GM12878 (cell line): ENCODE data around the gene CFAP141. TPM values are rescaled to one million over a fixed set of nuclear protein-coding genes. Genes with fewer than 3 reads are reported as not detected.

ENCODE experiments used
- ATAC-seq: fragments of 200-7000 bp; cut with Tn5 transposase; 3 replicates; pipeline ENCODE4 v1.9.1; 2020; ENCODE audit warnings: mild to moderate bottlenecking, moderate library complexity
- BruUV-seq: library from RNA; stranded (reverse); fragments of 400-500 nt; replicated peaks from 2 replicates; lab custom pipeline; 2021; lab: Mats Ljungman, UMichigan
- CTCF ChIA-PET: fragments of 300-600 bp; sonication (Branson Sonifier 250); formaldehyde crosslinking; extraction: SDS; loops from one replicate; lab custom pipeline; 2021; ENCODE audit warnings: inconsistent platforms; lab: Yijun Ruan, JAX
- POLR2A ChIA-PET: fragments of 350-600 bp; formaldehyde crosslinking; extraction: SDS; loops from one replicate; lab custom pipeline; 2021; ENCODE audit warnings: inconsistent platforms; lab: Charles Lee
- RAD21 ChIA-PET: fragments of 300-600 bp; sonication (Branson Sonifier 250); formaldehyde crosslinking; loops from one replicate; lab custom pipeline; 2023; ENCODE audit warnings: antibody characterized with exemption; ENCODE audit not compliant: unreplicated experiment; lab: Charles Lee
- SMC1A ChIA-PET: fragments of 300-600 bp; sonication (Branson Sonifier 250); formaldehyde crosslinking; loops from one replicate; lab custom pipeline; 2023; ENCODE audit not compliant: unreplicated experiment, uncharacterized antibody; lab: Charles Lee
- DNase-seq: peaks from one replicate; pipeline ENCODE4 v3.0.0-alpha.2; 2011; ENCODE audit warnings: low read depth, low spot score
- FAIRE-seq: peaks from 3 replicates; lab custom pipeline; 2011; peaks lifted over from hg19 to GRCh38; lab: Jason Lieb, UNC
- H2AFZ ChIP-seq: 2 replicates; pipeline ENCODE4 v1.6.0; 2011; ENCODE audit warnings: low read depth, low read length, control low read depth; ENCODE audit not compliant: control insufficient read depth
- H3K27ac ChIP-seq: 2 replicates; pipeline ENCODE4 v1.5.1; 2011; ENCODE audit warnings: control low read depth; ENCODE audit not compliant: control insufficient read depth, insufficient read depth
- H3K27me3 ChIP-seq, 2 experiments: replicated peaks in 1 of 2; 2 replicates each; pipeline versions ENCODE4 v1.6.0 to v1.6.1; 2011; ENCODE audit warnings: low read length in 1 of 2; ENCODE audit not compliant: control insufficient read depth in 2 of 2, insufficient read depth in 2 of 2
- H3K36me3 ChIP-seq, 2 experiments: 2 replicates each; pipeline ENCODE4 v1.5.1; 2011; ENCODE audit warnings: low read length in 1 of 2; ENCODE audit not compliant: control insufficient read depth in 2 of 2, insufficient read depth in 2 of 2
- H3K4me1 ChIP-seq: 2 replicates; pipeline ENCODE4 v1.6.1; 2011; ENCODE audit warnings: mild to moderate bottlenecking, low read length, moderate library complexity, mixed read lengths; ENCODE audit not compliant: control insufficient read depth, insufficient read depth
- H3K4me2 ChIP-seq: 2 replicates; pipeline ENCODE4 v1.6.0; 2011; ENCODE audit warnings: control low read depth; ENCODE audit not compliant: control insufficient read depth, insufficient read depth
- H3K4me3 ChIP-seq: fragments of 200-600 bp; sonication (generic); 2 replicates; pipeline ENCODE4 v1.5.1; 2016
- H3K79me2 ChIP-seq: 2 replicates; pipeline ENCODE4 v1.6.0; 2011; ENCODE audit warnings: low read length; ENCODE audit not compliant: control insufficient read depth, insufficient read depth
- H3K9ac ChIP-seq: 2 replicates; pipeline ENCODE4 v1.8.0; 2011; ENCODE audit warnings: low read length, control low read depth, mixed read lengths; ENCODE audit not compliant: control insufficient read depth, insufficient read depth
- H3K9me3 ChIP-seq: replicated peaks from 3 replicates; pipeline ENCODE4 v1.5.1; 2011; ENCODE audit warnings: mild to moderate bottlenecking, low read length; ENCODE audit not compliant: control insufficient read depth, insufficient read depth
- H4K20me1 ChIP-seq: 2 replicates; pipeline ENCODE4 v1.6.0; 2011; ENCODE audit not compliant: control insufficient read depth, insufficient read depth
- CBX5 ChIP-seq: sonication (generic); IDR thresholded peaks from 2 replicates; pipeline ENCODE4 v1.6.1; 2016; ENCODE audit warnings: low read depth, moderate library complexity, mild to moderate bottlenecking, inconsistent platforms
- CHD1 ChIP-seq: IDR thresholded peaks from 2 replicates; pipeline ENCODE4 v1.6.1; 2012; ENCODE audit warnings: low read depth, low read length, improper control_type of control experiment
- EZH2 ChIP-seq: IDR thresholded peaks from 2 replicates; pipeline ENCODE4 v1.6.1; 2012; ENCODE audit warnings: low read depth, mild to moderate bottlenecking, control low read depth, inconsistent platforms, low read length, borderline replicate concordance; ENCODE audit not compliant: control insufficient read depth
- HDAC6 ChIP-seq: fragments of 200-600 bp; sonication (generic); IDR thresholded peaks from one replicate; pipeline ENCODE4 v1.8.0; 2017; ENCODE audit warnings: antibody characterized with exemption; ENCODE audit not compliant: unreplicated experiment
- MEF2A ChIP-seq: IDR thresholded peaks from 2 replicates; pipeline ENCODE4 v1.6.1; 2011; ENCODE audit warnings: low read depth, mild to moderate bottlenecking, low read length, moderate library complexity; ENCODE audit not compliant: insufficient read depth
- MYB ChIP-seq: fragments of 150-350 bp; IDR thresholded peaks from 2 replicates; pipeline ENCODE4 v1.6.1; 2014; ENCODE audit warnings: mild to moderate bottlenecking, low read depth, low read length, borderline replicate concordance
- PAX8 ChIP-seq: fragments of 450-650 bp; IDR thresholded peaks from 2 replicates; pipeline ENCODE4 v1.6.1; 2017; ENCODE audit warnings: mild to moderate bottlenecking, moderate library complexity
- POLR2A ChIP-seq: IDR thresholded peaks from 2 replicates; pipeline ENCODE4 v1.6.1; 2011; ENCODE audit warnings: low read depth, mild to moderate bottlenecking, low read length
- POLR2AphosphoS2 ChIP-seq: IDR thresholded peaks from 2 replicates; pipeline ENCODE4 v1.6.1; 2011; ENCODE audit warnings: low read depth, mild to moderate bottlenecking, low read length, improper control_type of control experiment, moderate library complexity
- RBBP5 ChIP-seq: fragments of 200-600 bp; sonication (generic); conservative IDR thresholded peaks from 2 replicates; pipeline ENCODE4 v1.6.1; 2016
- SIN3A ChIP-seq: IDR thresholded peaks from 2 replicates; pipeline ENCODE4 v1.6.1; 2012; ENCODE audit warnings: low read depth, low read length, improper control_type of control experiment
- SMAD1 ChIP-seq: fragments of 450-650 bp; IDR thresholded peaks from 2 replicates; pipeline ENCODE4 v1.6.1; 2018; ENCODE audit warnings: mild to moderate bottlenecking, low read depth; ENCODE audit not compliant: partially characterized antibody
- STAT3 ChIP-seq: IDR thresholded peaks from 2 replicates; pipeline ENCODE4 v1.6.1; 2011; ENCODE audit warnings: low read depth, low read length, improper control_type of control experiment
- TCF3 ChIP-seq: IDR thresholded peaks from 2 replicates; pipeline ENCODE4 v1.6.1; 2012; ENCODE audit warnings: low read depth, mild to moderate bottlenecking, low read length, borderline replicate concordance; ENCODE audit not compliant: insufficient read depth
- ZBED1 ChIP-seq: IDR thresholded peaks from 2 replicates; pipeline ENCODE4 v1.6.1; 2016; ENCODE audit warnings: borderline replicate concordance
- ZZZ3 ChIP-seq: IDR thresholded peaks from 2 replicates; pipeline ENCODE4 v1.6.1; 2011; ENCODE audit warnings: low read depth; ENCODE audit not compliant: control insufficient read depth, insufficient read length
- WGBS: methylation state at CpG from one replicate; pipeline ENCODE4 v1.1.6; 2016; ENCODE audit warnings: low lambda C conversion rate; ENCODE audit not compliant: insufficient replicate concordance, insufficient coverage; ENCODE audit errors: missing lambda C conversion rate; 5-methylcytosine and 5-hydroxymethylcytosine counted together
- in situ Hi-C: fragments of 300-500 bp; cut with MboI; formaldehyde crosslinking; loops from 9 replicates; pipeline ENCODE4 v1.14.3; 2018; ENCODE audit warnings: mixed read lengths
- intact Hi-C: fragments of 100-400 bp; cut with micrococcal nuclease; formaldehyde crosslinking; loops from one replicate; pipeline ENCODE4 v1.14.2; 2022; ENCODE audit not compliant: unreplicated experiment
- polyA plus RNA-seq, 11 experiments: library from polyadenylated mRNA; depleted of rRNA in 4 of 11; unstranded in 6 of 11; stranded (reverse) in 5 of 11; fragments of >200 nt; fragmentation: Nextera tagmentation in 4 of 11; fragmentation: Illumina TruSeq in 1 of 11; extraction: Ambion mirVana in 4 of 11; extraction: Trizol in 1 of 11; gene quantifications; 1 replicate in 1 of 11; 2 replicates in 10 of 11; pipeline versions ENCODE4 v1.2.1 to v1.2.3, GENCODE V29; 2011 to 2016; ENCODE audit warnings: inconsistent platforms in 2 of 11, missing spikeins in 2 of 11, low read depth in 1 of 11
- total RNA-seq, 4 experiments: library from RNA; depleted of rRNA in 3 of 4; stranded (reverse); fragments of >200 nt in 3 of 4; fragmentation: Illumina TruSeq in 1 of 4; extraction: Trizol in 1 of 4; gene quantifications; 2 replicates each; pipeline versions ENCODE4 v1.2.1 to v1.2.3, GENCODE V29; 2013 to 2021
- TF ChIP-seq, protein P1 (sequence below): fragments of 450-650 bp; formaldehyde crosslinking; IDR thresholded peaks from 2 replicates; pipeline ENCODE4 v1.5.0; 2022; ENCODE audit warnings: mild to moderate bottlenecking, missing genetic modification characterization

CFAP141 gene
- total and polyA plus RNA-seq, 10 of the 15 experiments (the other 5 are each of a cell fraction or from before 2014, with no cell fraction given): not detected

DNA sequence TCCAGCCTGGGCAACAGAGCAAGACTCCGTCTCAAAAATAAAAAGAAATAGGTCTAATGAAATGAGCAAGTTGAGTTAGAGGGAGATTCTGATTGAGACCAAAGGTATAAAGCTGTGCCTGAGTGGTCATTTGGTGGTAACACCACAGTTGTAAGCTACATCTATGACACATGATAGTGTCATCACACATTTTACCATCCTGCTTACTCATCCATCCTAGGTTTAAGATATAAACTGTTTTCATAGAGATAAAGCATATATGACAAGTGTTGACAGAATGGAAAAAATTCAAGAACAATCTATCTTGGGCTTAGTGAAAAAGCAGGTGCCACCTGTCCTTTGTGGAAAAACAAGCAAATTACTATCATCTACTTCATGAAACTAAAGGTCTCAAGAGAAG is 7.1 kb upstream of the CFAP141 start:
- Histone ChIP-seq H3K9ac (no peak overlapping the region), H3K4me3 (no peak overlapping the region), H3K36me3 (peaks cover 6 to 29% of the 10 kb centered on the region in 2 experiments), H2AFZ (no peak overlapping the region), H3K9me3 (no peaks in the 10 kb centered on the region), H3K27ac (no peak overlapping the region), H3K27me3 (no peaks in the 10 kb centered on the region), H3K4me1 (peaks cover 7% of the 10 kb centered on the region), H3K4me2 (no peak overlapping the region), H3K79me2 (peaks cover 16% of the 10 kb centered on the region), H4K20me1 (no peaks in the 10 kb centered on the region; the same call in 1 of the 2 replicates)
- no TSS peak for BruUV-seq
- in situ Hi-C loops: no loop called here
- intact Hi-C loops: no loop called here
- ChIA-PET CTCF (interaction anchor here (1.0 to 1.7 kb wide), 3 partner anchors 14 to 54 kb away, joined by 3 to 7 read pairs (median 4); no protein-coding TSS in a partner anchor), POLR2A (interaction anchor here (1.6 kb wide), 1 partner anchor 11 kb away, joined by 5 read pairs; no protein-coding TSS in a partner anchor), RAD21 (no interaction called here), SMC1A (interaction anchor here (1.1 kb wide), 1 partner anchor 14 kb away, joined by 4 read pairs; no protein-coding TSS in a partner anchor)
- no peak for TF ChIP-seq SMAD1
- no peak for TF ChIP-seq SIN3A
- ATAC-seq (no peak), DNase-seq (no peak), FAIRE-seq (no peak)
- WGBS: 100% methylated on average over 1 of the region's 1 CpG

DNA sequence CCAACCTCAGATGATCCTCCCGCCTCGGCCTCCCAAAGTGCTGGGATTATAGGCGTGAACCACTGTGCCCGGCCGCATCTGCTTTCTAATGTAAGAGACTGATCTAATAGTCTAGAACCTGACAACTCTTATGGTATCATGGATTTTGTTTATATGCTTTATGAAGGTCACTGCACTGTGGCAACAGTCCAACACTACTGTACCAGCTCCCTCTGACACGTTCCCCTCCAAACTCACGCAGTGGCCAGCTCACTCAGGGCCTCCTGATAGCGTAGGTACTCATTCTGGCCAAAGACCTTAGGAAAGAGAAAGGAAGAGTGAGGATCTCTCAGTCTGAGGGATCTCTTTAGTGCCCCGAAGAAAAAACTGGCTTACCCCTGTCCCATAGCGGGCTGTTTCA is 6.0 kb upstream of the CFAP141 start:
- POLR2A ChIA-PET: no interaction called here
- FAIRE-seq (no peak), ATAC-seq (no peak), DNase-seq (no peak)
- intact Hi-C loops (no loop called here), in situ Hi-C loops (no loop called here)
- WGBS: 97% methylated on average over 10 of the region's 10 CpGs
- H3K4me2 ChIP-seq: no peak overlapping the region
- no peak overlapping the region for H3K4me3 ChIP-seq
- peaks cover 8 to 28% of the 10 kb centered on the region in 2 experiments for H3K36me3 ChIP-seq
- H3K4me1 ChIP-seq: no peaks in the 10 kb centered on the region
- H3K9me3 ChIP-seq: no peaks in the 10 kb centered on the region
- BruUV-seq: no TSS peak
- no peaks in the 10 kb centered on the region for H3K27me3 ChIP-seq
- CTCF ChIA-PET: interaction anchor here (1.6 kb wide), 1 partner anchor 123 kb away, joined by 6 read pairs; no protein-coding TSS in a partner anchor
- H4K20me1 ChIP-seq: no peaks in the 10 kb centered on the region; the same call in 1 of the 2 replicates
- no peak overlapping the region for H3K9ac ChIP-seq
- RAD21 ChIA-PET: no interaction called here
- H3K27ac ChIP-seq: no peak overlapping the region
- H3K79me2 ChIP-seq: peaks cover 5% of the 10 kb centered on the region
- H2AFZ ChIP-seq: no peak overlapping the region
- SMC1A ChIA-PET: no interaction called here
- TF ChIP-seq HDAC6 (no peak), ZZZ3 (no peak), STAT3 (no peak), EZH2 (no peak), MYB (no peak), PAX8 (no peak), RBBP5 (no peak), POLR2A (no peak), SIN3A (no peak), TCF3 (no peak), ZBED1 (no peak), POLR2AphosphoS2 (no peak), MEF2A (no peak), CHD1 (no peak), CBX5 (no peak)
- TF ChIP-seq, protein P1, sequence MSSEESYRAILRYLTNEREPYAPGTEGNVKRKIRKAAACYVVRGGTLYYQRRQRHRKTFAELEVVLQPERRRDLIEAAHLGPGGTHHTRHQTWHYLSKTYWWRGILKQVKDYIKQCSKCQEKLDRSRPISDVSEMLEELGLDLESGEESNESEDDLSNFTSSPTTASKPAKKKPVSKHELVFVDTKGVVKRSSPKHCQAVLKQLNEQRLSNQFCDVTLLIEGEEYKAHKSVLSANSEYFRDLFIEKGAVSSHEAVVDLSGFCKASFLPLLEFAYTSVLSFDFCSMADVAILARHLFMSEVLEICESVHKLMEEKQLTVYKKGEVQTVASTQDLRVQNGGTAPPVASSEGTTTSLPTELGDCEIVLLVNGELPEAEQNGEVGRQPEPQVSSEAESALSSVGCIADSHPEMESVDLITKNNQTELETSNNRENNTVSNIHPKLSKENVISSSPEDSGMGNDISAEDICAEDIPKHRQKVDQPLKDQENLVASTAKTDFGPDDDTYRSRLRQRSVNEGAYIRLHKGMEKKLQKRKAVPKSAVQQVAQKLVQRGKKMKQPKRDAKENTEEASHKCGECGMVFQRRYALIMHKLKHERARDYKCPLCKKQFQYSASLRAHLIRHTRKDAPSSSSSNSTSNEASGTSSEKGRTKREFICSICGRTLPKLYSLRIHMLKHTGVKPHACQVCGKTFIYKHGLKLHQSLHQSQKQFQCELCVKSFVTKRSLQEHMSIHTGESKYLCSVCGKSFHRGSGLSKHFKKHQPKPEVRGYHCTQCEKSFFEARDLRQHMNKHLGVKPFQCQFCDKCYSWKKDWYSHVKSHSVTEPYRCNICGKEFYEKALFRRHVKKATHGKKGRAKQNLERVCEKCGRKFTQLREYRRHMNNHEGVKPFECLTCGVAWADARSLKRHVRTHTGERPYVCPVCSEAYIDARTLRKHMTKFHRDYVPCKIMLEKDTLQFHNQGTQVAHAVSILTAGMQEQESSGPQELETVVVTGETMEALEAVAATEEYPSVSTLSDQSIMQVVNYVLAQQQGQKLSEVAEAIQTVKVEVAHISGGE: no peak
